CD4-positive, alpha-beta T cell treated with Interleukin-12 subunit alpha and Interleukin-12 subunit beta, for 1 hour (primary cell): ENCODE data around the gene EDA.

Source experiments
- DNase-seq: peaks from one replicate; pipeline ENCODE4 v3.0.0-alpha.2; 2020

The EDA gene

GRCh38 chrX:70029863-70030262, 413.9 kb downstream of the EDA start:
- no peak for DNase-seq

- peak; percentile 53 for DNase-seq
These were observed 414.4 kb downstream of the EDA start for GRCh38 chrX:70030301-70030767.

- DNase-seq, result no peak
These were observed 416.9 kb downstream of the EDA start for GRCh38 chrX:70032792-70033191.

- DNase-seq, result peak; percentile 9
These were observed 417.6 kb downstream of the EDA start for GRCh38 chrX:70033348-70034051.

GRCh38 chrX:70034646-70035045, 418.7 kb downstream of the EDA start:
- no peak for DNase-seq

GRCh38 chrX:70038515-70038914, 422.6 kb downstream of the EDA start:
- no peak for DNase-seq

GRCh38 chrX:70038951-70039350, 423.0 kb downstream of the EDA start:
- no peak for DNase-seq

- no peak for DNase-seq
These were observed 423.8 kb downstream of the EDA start for GRCh38 chrX:70039758-70040157.

GRCh38 chrX:70041993-70042392, 426.1 kb downstream of the EDA start:
- no peak for DNase-seq

- DNase-seq, result no peak
These were observed 426.8 kb downstream of the EDA start for GRCh38 chrX:70042399-70043371.

GRCh38 chrX:70043685-70044084, 427.8 kb downstream of the EDA start:
- no peak for DNase-seq

GRCh38 chrX:70044541-70045245, 428.8 kb downstream of the EDA start:
- no peak for DNase-seq

- DNase-seq, result no peak
These were observed 431.1 kb downstream of the EDA start for GRCh38 chrX:70046978-70047377.

- DNase-seq, result no peak
These were observed 433.5 kb downstream of the EDA start for GRCh38 chrX:70049406-70049805.

GRCh38 chrX:70049925-70050324, 434.0 kb downstream of the EDA start, which contains the start of gene AWAT2:
Gene AWAT2, minus strand, starts transcription at chrX:70049938. Its CDS starts 6 bp downstream, at chrX:70049932.
- DNase-seq, result no peak

GRCh38 chrX:70052895-70053615, 437.1 kb downstream of the EDA start:
- DNase-seq, result no peak

- DNase-seq, result no peak
These were observed 438.5 kb downstream of the EDA start for GRCh38 chrX:70054391-70054790.

- no peak for DNase-seq
These were observed 446.2 kb downstream of the EDA start, which contains the start of gene OTUD6A for GRCh38 chrX:70062076-70062475. Gene OTUD6A, plus strand, starts transcription at chrX:70062457. Its CDS starts 68 bp downstream, at chrX:70062525.

- no peak for DNase-seq
These were observed 447.1 kb downstream of the EDA start for GRCh38 chrX:70062961-70063550.

GRCh38 chrX:70066646-70067045, 450.7 kb downstream of the EDA start:
- DNase-seq, result no peak

GRCh38 chrX:70079297-70079696, 463.4 kb downstream of the EDA start:
- DNase-seq, result no peak

- no peak for DNase-seq
These were observed 464.0 kb downstream of the EDA start for GRCh38 chrX:70079870-70080269.
